ENCODE data around the gene EDEM3. TPM values are rescaled to one million over a fixed set of nuclear protein-coding genes. Genes with fewer than 3 reads are reported as not detected.
A peak's percentile ranks its signal among the peaks of the same experiment; 100 is the strongest.

The EDEM3 gene
- total and polyA plus RNA-seq, 2 experiments from 2014 or later, result 20.8 to 41.4 TPM

DNA sequence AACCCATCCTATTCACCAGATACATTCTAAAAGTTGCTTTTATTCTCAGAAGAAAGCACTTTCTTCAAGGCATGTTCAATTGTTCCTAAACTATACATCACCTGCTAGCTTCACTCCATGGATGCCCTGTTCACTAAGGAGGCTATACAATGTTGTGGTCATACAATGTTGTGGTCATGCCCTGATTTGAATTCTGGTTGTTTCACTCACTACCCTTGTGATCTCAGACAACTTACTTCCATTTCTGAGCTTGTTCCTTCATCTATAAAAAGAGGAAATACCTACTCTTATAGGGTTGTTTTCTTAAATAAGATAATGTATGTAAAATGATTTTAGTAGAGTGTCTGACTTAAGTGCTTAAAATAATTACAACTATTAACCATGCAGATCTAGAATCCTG lies 19.7 kb downstream of the EDEM3 start:
- Histone ChIP-seq H2AFZ (no peak overlapping the region), H3K4me2 (ENCODE audit: unreplicated experiment) (no peak overlapping the region), H3K9ac (no peak overlapping the region), H3F3A (ENCODE audit: insufficient read depth) (no peaks in the 10 kb centered on the region), H3K27ac (no peak overlapping the region), H3K9me2 (ENCODE audit: insufficient read depth) (no peaks in the 10 kb centered on the region), H3K9me3 (ENCODE audit: low read depth) (no peaks in the 10 kb centered on the region), H3K4me3 (no peak overlapping the region), H3K4me1 (ENCODE audit: insufficient read depth) (no peaks in the 10 kb centered on the region), H3K79me2 (ENCODE audit: insufficient read depth) (peaks cover 18% of the 10 kb centered on the region), H3K27me3 (replicated peaks; ENCODE audit: insufficient read depth) (no peaks in the 10 kb centered on the region), H3K36me3 (ENCODE audit: low read depth) (peaks cover 54% of the 10 kb centered on the region), H4K20me1 (ENCODE audit: insufficient read depth) (no peaks in the 10 kb centered on the region)
- no peak for DNase-seq
- TF ChIP-seq EZH2phosphoT487 (IDR thresholded peaks at IDR 0.05; ENCODE audit: insufficient read depth, low read depth), result no peak
- no peak for TF ChIP-seq EZH2 (IDR thresholded peaks at IDR 0.05; ENCODE audit: insufficient read depth, poor library complexity, severe bottlenecking)
- in situ Hi-C loops (cut with MboI), result no loop called here

DNA sequence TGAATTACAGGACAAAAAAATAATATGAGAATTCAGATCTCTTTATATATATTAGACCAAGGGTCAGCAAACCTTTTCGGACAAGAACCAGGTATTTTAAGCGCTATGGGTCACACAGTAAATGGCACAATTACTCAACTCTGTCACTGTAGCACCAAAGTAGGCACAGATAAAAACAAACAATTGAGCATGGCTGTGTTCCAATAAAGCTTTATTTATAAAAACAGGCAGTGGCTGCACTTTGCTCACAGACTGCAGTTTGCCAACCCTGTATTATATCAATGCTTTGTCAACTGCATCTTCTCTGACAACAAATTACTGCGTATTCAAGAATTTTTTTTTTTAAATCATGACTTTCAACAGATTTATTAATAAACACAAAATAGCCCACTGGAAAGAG lies 29.8 kb downstream of the EDEM3 start:
- WGBS, 2 experiments (ENCODE audit: low coverage in 1 of 2, low lambda C conversion rate in 2 of 2, missing lambda C conversion rate in 2 of 2), result 97 to 98% methylated on average over 3 of the region's 3 CpGs
- Histone ChIP-seq H3K4me2 (ENCODE audit: unreplicated experiment) (no peak overlapping the region), H3K79me2 (ENCODE audit: insufficient read depth) (no peaks in the 10 kb centered on the region), H3K4me3 (no peak overlapping the region), H3K27ac (no peak overlapping the region), H4K20me1 (ENCODE audit: insufficient read depth) (no peaks in the 10 kb centered on the region), H3F3A (ENCODE audit: insufficient read depth) (no peaks in the 10 kb centered on the region), H3K36me3 (ENCODE audit: low read depth) (peaks cover 64% of the 10 kb centered on the region), H3K9me2 (ENCODE audit: insufficient read depth) (no peaks in the 10 kb centered on the region), H3K9ac (no peak overlapping the region), H3K9me3 (ENCODE audit: low read depth) (no peaks in the 10 kb centered on the region), H3K4me1 (ENCODE audit: insufficient read depth) (no peaks in the 10 kb centered on the region), H3K27me3 (replicated peaks; ENCODE audit: insufficient read depth) (no peaks in the 10 kb centered on the region), H2AFZ (no peak overlapping the region)
- TF ChIP-seq EZH2phosphoT487 (IDR thresholded peaks at IDR 0.05; ENCODE audit: insufficient read depth, low read depth), result no peak
- TF ChIP-seq EZH2 (IDR thresholded peaks at IDR 0.05; ENCODE audit: insufficient read depth, poor library complexity, severe bottlenecking), result no peak
- in situ Hi-C loops (cut with MboI), result no loop called here
- DNase-seq, result no peak

GRCh38 chr1:184716158-184716557 lies 38.5 kb downstream of the EDEM3 start:
- no peaks in the 10 kb centered on the region for H3K79me2 ChIP-seq (ENCODE audit: insufficient read depth)
- in situ Hi-C loops (cut with MboI), result no loop called here
- no peak overlapping the region for H3K27ac ChIP-seq
- H3K27me3 ChIP-seq (replicated peaks; ENCODE audit: insufficient read depth), result no peaks in the 10 kb centered on the region
- H3F3A ChIP-seq (ENCODE audit: insufficient read depth), result no peaks in the 10 kb centered on the region
- 38 to 41% methylated on average over 2 of the region's 2 CpGs for WGBS, 2 experiments (ENCODE audit: low coverage in 1 of 2, low lambda C conversion rate in 2 of 2, missing lambda C conversion rate in 2 of 2)
- peak overlapping the region; percentile 7 for H3K4me2 ChIP-seq (ENCODE audit: unreplicated experiment)
- DNase-seq, result peak; percentile 13
- no peaks in the 10 kb centered on the region for H4K20me1 ChIP-seq (ENCODE audit: insufficient read depth)
- peaks cover 81% of the 10 kb centered on the region for H3K36me3 ChIP-seq (ENCODE audit: low read depth)
- no peak for TF ChIP-seq EZH2phosphoT487 (IDR thresholded peaks at IDR 0.05; ENCODE audit: insufficient read depth, low read depth)
- TF ChIP-seq EZH2 (IDR thresholded peaks at IDR 0.05; ENCODE audit: insufficient read depth, poor library complexity, severe bottlenecking), result no peak
- H3K9me2 ChIP-seq (ENCODE audit: insufficient read depth), result no peaks in the 10 kb centered on the region
- H3K4me1 ChIP-seq (ENCODE audit: insufficient read depth), result no peaks in the 10 kb centered on the region
- no peak overlapping the region for H3K4me3 ChIP-seq
- no peak overlapping the region for H2AFZ ChIP-seq
- H3K9me3 ChIP-seq (ENCODE audit: low read depth), result no peaks in the 10 kb centered on the region
- no peak overlapping the region for H3K9ac ChIP-seq

DNA sequence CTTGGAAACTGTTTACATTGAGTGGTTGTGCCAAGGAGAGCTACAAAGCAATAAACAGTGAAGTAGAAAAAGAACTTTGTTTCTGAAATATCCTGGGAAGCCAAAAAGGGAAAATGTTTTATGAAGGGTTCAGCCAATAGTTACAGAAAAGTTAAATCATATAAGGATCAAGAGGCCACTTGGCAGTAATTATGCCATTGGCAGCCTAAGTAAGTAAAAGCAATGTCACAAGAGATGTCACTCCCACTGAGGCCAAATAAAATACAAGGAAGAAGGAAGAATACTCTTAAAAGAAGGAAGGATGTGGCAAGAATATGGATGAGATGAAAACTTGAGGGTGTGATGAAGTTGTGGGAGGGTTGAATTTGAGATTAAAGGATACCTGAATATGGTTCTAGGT lies 45.2 kb downstream of the EDEM3 start:
- no peaks in the 10 kb centered on the region for H4K20me1 ChIP-seq (ENCODE audit: insufficient read depth)
- H2AFZ ChIP-seq, result no peak overlapping the region
- no peak overlapping the region for H3K4me2 ChIP-seq (ENCODE audit: unreplicated experiment)
- no peaks in the 10 kb centered on the region for H3K4me1 ChIP-seq (ENCODE audit: insufficient read depth)
- no peaks in the 10 kb centered on the region for H3K9me2 ChIP-seq (ENCODE audit: insufficient read depth)
- H3K9ac ChIP-seq, result no peak overlapping the region
- no peaks in the 10 kb centered on the region for H3F3A ChIP-seq (ENCODE audit: insufficient read depth)
- TF ChIP-seq EZH2phosphoT487 (IDR thresholded peaks at IDR 0.05; ENCODE audit: insufficient read depth, low read depth), result no peak
- H3K4me3 ChIP-seq, result no peak overlapping the region
- H3K27ac ChIP-seq, result no peak overlapping the region
- in situ Hi-C loops (cut with MboI), result no loop called here
- DNase-seq, result no peak
- peaks cover 93% of the 10 kb centered on the region for H3K36me3 ChIP-seq (ENCODE audit: low read depth)
- no peaks in the 10 kb centered on the region for H3K79me2 ChIP-seq (ENCODE audit: insufficient read depth)
- no peaks in the 10 kb centered on the region for H3K27me3 ChIP-seq (replicated peaks; ENCODE audit: insufficient read depth)
- H3K9me3 ChIP-seq (ENCODE audit: low read depth), result no peaks in the 10 kb centered on the region

DNA sequence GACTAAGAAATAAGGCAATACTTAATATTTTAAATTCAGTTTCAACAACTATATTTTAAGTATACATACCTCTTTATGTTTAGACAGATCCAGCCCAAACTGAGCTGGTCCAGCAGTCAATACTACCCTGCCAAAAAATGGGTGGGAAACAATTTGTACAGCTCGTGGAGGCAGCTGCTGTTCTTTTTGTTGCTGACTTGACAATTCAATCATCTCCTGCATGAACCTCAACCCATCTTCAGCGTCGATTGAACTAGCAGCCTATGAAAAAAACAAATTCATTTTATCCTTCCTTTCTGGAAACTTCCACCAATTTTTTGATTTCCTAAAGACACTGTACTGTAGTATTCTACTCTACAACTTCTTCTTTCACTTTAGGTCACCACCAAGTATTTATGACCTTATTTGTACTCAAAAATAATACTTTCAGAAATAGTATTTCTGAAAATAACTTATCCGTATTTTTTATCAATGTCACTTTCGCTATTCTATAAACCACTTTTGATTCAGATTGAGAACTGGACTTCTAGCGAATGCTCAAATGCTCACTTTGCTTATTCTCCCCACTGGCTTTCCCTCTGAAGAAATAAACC lies 46.5 kb downstream of the EDEM3 start:
- in situ Hi-C loops (cut with MboI), result no loop called here

More for the DNA sequence above, 46.5 kb downstream of the EDEM3 start:
- H3K27ac ChIP-seq, result no peak overlapping the region
- H3K27me3 ChIP-seq (replicated peaks; ENCODE audit: insufficient read depth), result no peaks in the 10 kb centered on the region
- DNase-seq, result no peak
- peaks cover 92% of the 10 kb centered on the region for H3K36me3 ChIP-seq (ENCODE audit: low read depth)
- no peak for TF ChIP-seq EZH2 (IDR thresholded peaks at IDR 0.05; ENCODE audit: insufficient read depth, poor library complexity, severe bottlenecking)
- TF ChIP-seq EZH2phosphoT487 (IDR thresholded peaks at IDR 0.05; ENCODE audit: insufficient read depth, low read depth), result no peak
- H3K4me2 ChIP-seq (ENCODE audit: unreplicated experiment), result no peak overlapping the region
- H4K20me1 ChIP-seq (ENCODE audit: insufficient read depth), result no peaks in the 10 kb centered on the region
- 64% methylated on average over 6 of the region's 6 CpGs for WGBS, 2 experiments (ENCODE audit: low coverage in 1 of 2, low lambda C conversion rate in 2 of 2, missing lambda C conversion rate in 2 of 2)
- no peaks in the 10 kb centered on the region for H3K4me1 ChIP-seq (ENCODE audit: insufficient read depth)
- H3K9ac ChIP-seq, result no peak overlapping the region
- H3K4me3 ChIP-seq, result no peak overlapping the region
- H3K79me2 ChIP-seq (ENCODE audit: insufficient read depth), result no peaks in the 10 kb centered on the region
- H3F3A ChIP-seq (ENCODE audit: insufficient read depth), result no peaks in the 10 kb centered on the region
- H3K9me3 ChIP-seq (ENCODE audit: low read depth), result no peaks in the 10 kb centered on the region
- no peaks in the 10 kb centered on the region for H3K9me2 ChIP-seq (ENCODE audit: insufficient read depth)
- no peak overlapping the region for H2AFZ ChIP-seq
